ENCODE data around the gene MEX3A. TPM values are rescaled to one million over a fixed set of nuclear protein-coding genes. Genes with fewer than 3 reads are reported as not detected.

Gene MEX3A
- total and polyA plus RNA-seq, 10 donors = 0.11 to 0.76 (median 0.30) TPM

GRCh38 chr1:156102633-156103511 is 20.6 kb upstream of the MEX3A start:
- peaks cover 23 to 72% (median 55%) of the 10 kb centered on the region in 6 donors for H3K4me1 ChIP-seq
- TF ChIP-seq, protein P1, sequence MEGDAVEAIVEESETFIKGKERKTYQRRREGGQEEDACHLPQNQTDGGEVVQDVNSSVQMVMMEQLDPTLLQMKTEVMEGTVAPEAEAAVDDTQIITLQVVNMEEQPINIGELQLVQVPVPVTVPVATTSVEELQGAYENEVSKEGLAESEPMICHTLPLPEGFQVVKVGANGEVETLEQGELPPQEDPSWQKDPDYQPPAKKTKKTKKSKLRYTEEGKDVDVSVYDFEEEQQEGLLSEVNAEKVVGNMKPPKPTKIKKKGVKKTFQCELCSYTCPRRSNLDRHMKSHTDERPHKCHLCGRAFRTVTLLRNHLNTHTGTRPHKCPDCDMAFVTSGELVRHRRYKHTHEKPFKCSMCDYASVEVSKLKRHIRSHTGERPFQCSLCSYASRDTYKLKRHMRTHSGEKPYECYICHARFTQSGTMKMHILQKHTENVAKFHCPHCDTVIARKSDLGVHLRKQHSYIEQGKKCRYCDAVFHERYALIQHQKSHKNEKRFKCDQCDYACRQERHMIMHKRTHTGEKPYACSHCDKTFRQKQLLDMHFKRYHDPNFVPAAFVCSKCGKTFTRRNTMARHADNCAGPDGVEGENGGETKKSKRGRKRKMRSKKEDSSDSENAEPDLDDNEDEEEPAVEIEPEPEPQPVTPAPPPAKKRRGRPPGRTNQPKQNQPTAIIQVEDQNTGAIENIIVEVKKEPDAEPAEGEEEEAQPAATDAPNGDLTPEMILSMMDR (IDR thresholded peaks at IDR 0.05 in 8 of 11, conservative IDR thresholded peaks at IDR 0.05 in 3 of 11) = no peak
- TF ChIP-seq POLR2A (IDR thresholded peaks at IDR 0.05) = no peak

GRCh38 chr1:156101880-156102279 is 19.6 kb upstream of the MEX3A start:
- 60 to 89% (median 77%) methylated on average over 3 to 6 of the region's 6 CpGs for WGBS, 5 donors
- DNase-seq = no peak
- Histone ChIP-seq H3K36me3 (no peaks in the 10 kb centered on the region), H3K4me1 (peaks cover 30 to 78% (median 62%) of the 10 kb centered on the region in 6 donors), H3K27me3 (replicated peaks in 1 of 7) (peaks cover 0 to 19% (median 0%) of the 10 kb centered on the region in 7 donors), H3K27ac (no peak overlapping the region), H3K9me3 (no peaks in the 10 kb centered on the region), H3K4me3 (no peak overlapping the region)
- intact Hi-C loops (cut with DNase I; ENCODE audit: low total_unique reads) = no loop called here
- TF ChIP-seq, protein P1 (IDR thresholded peaks at IDR 0.05 in 8 of 11, conservative IDR thresholded peaks at IDR 0.05 in 3 of 11) = no peak
- TF ChIP-seq POLR2AphosphoS5 (IDR thresholded peaks at IDR 0.05) = no peak

More at GRCh38 chr1:156102633-156103511, 20.6 kb upstream of the MEX3A start:
- intact Hi-C loops (cut with DNase I; ENCODE audit: low total_unique reads) = no loop called here
- WGBS, 5 donors = 74 to 82% (median 81%) methylated on average over 15 to 16 of the region's 16 CpGs
- no peak overlapping the region for H3K4me3 ChIP-seq
- DNase-seq = no peak
- H3K27me3 ChIP-seq (replicated peaks in 1 of 7) = peaks cover 0 to 19% (median 0%) of the 10 kb centered on the region in 7 donors
- no peaks in the 10 kb centered on the region for H3K36me3 ChIP-seq
- H3K9me3 ChIP-seq = no peaks in the 10 kb centered on the region
- peak overlapping the region in 5 of 8 donors; percentile 23 to 85 (median 85) for H3K27ac ChIP-seq

DNA sequence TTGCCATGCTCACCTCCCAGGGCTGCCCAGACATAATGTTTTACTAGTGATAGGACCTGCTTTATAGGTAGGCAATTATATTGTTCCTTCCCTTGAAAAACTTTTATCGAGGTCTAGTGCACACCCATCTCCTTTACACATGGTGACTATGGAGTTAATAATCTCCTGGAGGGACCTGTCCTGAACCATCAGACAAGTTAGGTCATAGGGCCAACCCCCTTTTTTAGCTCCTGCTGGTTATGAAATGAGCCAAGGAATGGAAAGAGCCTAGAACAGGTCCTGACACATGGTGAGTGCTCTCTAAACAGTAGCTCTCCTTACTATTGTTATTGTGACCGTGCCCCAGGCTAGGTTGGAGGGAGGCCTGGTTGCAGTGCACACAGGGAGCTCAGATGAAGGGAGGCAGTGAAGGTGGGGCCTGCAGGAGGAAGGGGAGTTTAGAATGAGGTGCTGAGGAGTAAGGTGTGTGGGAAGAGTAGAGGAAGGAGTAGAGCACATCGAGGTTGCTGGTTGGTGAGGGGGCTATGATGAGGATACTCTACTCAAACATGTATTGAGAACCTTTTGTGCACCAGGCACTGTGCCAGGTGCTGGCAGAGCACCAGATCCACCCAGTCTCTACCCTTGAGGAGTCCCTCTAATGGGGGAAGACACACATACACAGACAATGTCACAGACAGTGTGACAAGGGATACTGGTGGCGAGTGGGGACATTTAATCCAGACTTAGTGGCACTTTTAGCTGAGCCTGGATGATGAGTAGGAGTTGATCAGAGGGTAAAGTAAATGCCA is 18.1 kb upstream of the MEX3A start:
- intact Hi-C loops (cut with DNase I; ENCODE audit: low total_unique reads) = no loop called here
- TF ChIP-seq POLR2AphosphoS5 (IDR thresholded peaks at IDR 0.05) = no peak
- TF ChIP-seq POLR2A (IDR thresholded peaks at IDR 0.05) = no peak
- TF ChIP-seq, protein P1 (IDR thresholded peaks at IDR 0.05 in 8 of 11, conservative IDR thresholded peaks at IDR 0.05 in 3 of 11) = no peak
- Histone ChIP-seq H3K4me1 (peaks cover 35 to 78% (median 64%) of the 10 kb centered on the region in 6 donors), H3K27ac (no peak overlapping the region), H3K36me3 (no peaks in the 10 kb centered on the region), H3K27me3 (replicated peaks in 1 of 7) (peaks cover 0 to 11% (median 0%) of the 10 kb centered on the region in 7 donors), H3K4me3 (no peak overlapping the region), H3K9me3 (no peaks in the 10 kb centered on the region)
- 67 to 91% (median 81%) methylated on average over 4 of the region's 4 CpGs for WGBS, 5 donors
- DNase-seq = no peak

- no peak overlapping the region for H3K4me3 ChIP-seq
- TF ChIP-seq, protein P1 (IDR thresholded peaks at IDR 0.05 in 8 of 11, conservative IDR thresholded peaks at IDR 0.05 in 3 of 11) = no peak
- TF ChIP-seq POLR2A (IDR thresholded peaks at IDR 0.05) (no peak), POLR2AphosphoS5 (IDR thresholded peaks at IDR 0.05) (no peak)
- no peak for DNase-seq
- intact Hi-C loops (cut with DNase I; ENCODE audit: low total_unique reads) = no loop called here
- H3K4me1 ChIP-seq = peaks cover 28 to 73% (median 53%) of the 10 kb centered on the region in 6 donors
- H3K9me3 ChIP-seq = no peaks in the 10 kb centered on the region
- H3K36me3 ChIP-seq = no peaks in the 10 kb centered on the region
- peaks cover 0 to 6% (median 0%) of the 10 kb centered on the region in 7 donors for H3K27me3 ChIP-seq (replicated peaks in 1 of 7)
- no peak overlapping the region for H3K27ac ChIP-seq
- WGBS, 5 donors = 87 to 96% (median 89%) methylated on average over 3 of the region's 3 CpGs
Observed at GRCh38 chr1:156099282-156099681, 17.0 kb upstream of the MEX3A start.
